ENCODE data around the gene HSPB3.

Gene HSPB3

GRCh38 chr5:54495027-54495426, 39.5 kb downstream of the HSPB3 start:
- Histone ChIP-seq H3K4me2 (ENCODE audit: low read length) (no peak overlapping the region), H3K36me3 (replicated peaks; ENCODE audit: low read depth, low read length) (no peaks in the 10 kb centered on the region), H4K20me1 (ENCODE audit: insufficient read depth, low read length) (no peaks in the 10 kb centered on the region), H3K4me1 (ENCODE audit: low read length) (peaks cover 9% of the 10 kb centered on the region), H3K9ac (ENCODE audit: low read length) (no peak overlapping the region), H3K4me3 (ENCODE audit: low read length) (no peak overlapping the region), H3K9me3 (ENCODE audit: insufficient read depth, low read length) (no peaks in the 10 kb centered on the region), H3K79me2 (ENCODE audit: low read length) (no peaks in the 10 kb centered on the region), H2AFZ (ENCODE audit: low read depth, low read length) (no peak overlapping the region), H3K27me3 (ENCODE audit: low read depth, low read length) (peaks cover 27% of the 10 kb centered on the region), H3K27ac (ENCODE audit: low read length) (no peak overlapping the region)
- TF ChIP-seq CTCF (IDR thresholded peaks at IDR 0.05; ENCODE audit: low read depth, low read length) (no peak), EZH2phosphoT487 (IDR thresholded peaks at IDR 0.05; ENCODE audit: low read depth) (no peak)
